Islet precursor cell (in vitro differentiated cells): ENCODE data around the gene DKK3.
"Not testable (repeated sequence)": the region's sequence is repeated elsewhere in the genome, so short reads cannot be mapped to it uniquely, and the experiment has no call there.

Experiments
- DNase-seq: peaks from one replicate; pipeline ENCODE4 v3.0.0-alpha.2; 2018

Gene DKK3

GRCh38 chr11:12007769-12008737 lies at the start of gene DKK3:
DKK3 (minus strand) TSS chr11:12008626; CDS start chr11:12008582, 44 bp downstream.
- DNase-seq = peak; percentile 66

GRCh38 chr11:12057299-12057980 lies 49.0 kb upstream of the DKK3 start:
- peak; percentile 39 for DNase-seq

- no peak for DNase-seq
Observed at GRCh38 chr11:12056119-12056518, 47.7 kb upstream of the DKK3 start.

DNA sequence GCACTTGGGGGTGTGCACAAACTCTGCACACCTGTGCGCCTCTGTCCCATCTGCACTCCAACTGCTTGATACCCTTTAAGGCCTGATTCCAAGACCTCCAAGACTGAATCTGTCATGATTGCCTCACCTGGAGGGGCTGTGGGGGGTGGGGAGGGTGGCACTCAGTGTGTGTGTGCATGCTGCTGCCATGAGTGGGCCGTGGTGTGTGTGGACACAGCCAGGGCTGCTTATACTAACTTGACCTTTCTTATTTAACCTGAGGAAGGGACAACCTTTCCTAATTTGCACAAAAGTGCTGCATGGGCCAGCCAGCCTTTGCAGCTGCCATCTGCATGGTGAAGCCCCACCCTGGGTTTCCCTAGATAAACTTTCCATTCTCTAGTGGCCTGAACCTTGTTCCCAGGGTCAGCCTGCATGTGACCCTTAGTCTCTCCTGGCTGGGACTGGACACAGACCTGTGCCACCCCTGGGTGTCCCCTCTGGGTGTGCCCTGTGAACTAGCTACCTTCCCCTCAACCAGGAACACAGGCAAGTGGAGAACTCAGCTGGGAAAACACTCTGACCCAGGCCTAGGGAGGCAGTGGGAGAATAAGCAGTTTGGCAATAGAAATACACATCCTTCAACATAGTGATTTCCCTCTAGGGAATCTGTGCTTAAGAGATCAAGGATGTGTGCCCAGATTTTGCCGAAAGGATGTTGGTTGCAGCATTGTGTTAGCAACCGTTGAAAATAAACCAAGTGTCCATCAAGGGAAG lies 45.4 kb upstream of the DKK3 start:
- peak; percentile 37 for DNase-seq

GRCh38 chr11:12052676-12053605 lies 44.5 kb upstream of the DKK3 start:
- peak; percentile 87 for DNase-seq

DNA sequence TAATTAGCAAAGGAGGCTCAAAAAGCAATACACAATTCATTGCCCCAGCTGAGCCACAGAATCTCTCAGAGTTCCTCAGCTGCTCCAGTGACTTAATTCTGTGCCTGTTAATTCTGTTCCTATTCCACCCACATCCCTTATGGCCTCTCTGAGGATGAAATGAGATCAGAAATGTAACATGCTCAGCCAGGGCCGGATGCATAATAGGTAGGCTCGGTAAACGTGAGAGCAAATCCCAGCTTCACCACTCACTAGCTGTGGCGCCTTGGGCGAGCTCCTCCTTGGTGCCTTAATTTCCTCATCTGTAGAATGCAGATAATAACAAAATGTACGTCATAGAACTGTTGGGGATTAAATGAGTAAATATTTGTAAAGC lies 42.8 kb upstream of the DKK3 start:
- no peak for DNase-seq

DNA sequence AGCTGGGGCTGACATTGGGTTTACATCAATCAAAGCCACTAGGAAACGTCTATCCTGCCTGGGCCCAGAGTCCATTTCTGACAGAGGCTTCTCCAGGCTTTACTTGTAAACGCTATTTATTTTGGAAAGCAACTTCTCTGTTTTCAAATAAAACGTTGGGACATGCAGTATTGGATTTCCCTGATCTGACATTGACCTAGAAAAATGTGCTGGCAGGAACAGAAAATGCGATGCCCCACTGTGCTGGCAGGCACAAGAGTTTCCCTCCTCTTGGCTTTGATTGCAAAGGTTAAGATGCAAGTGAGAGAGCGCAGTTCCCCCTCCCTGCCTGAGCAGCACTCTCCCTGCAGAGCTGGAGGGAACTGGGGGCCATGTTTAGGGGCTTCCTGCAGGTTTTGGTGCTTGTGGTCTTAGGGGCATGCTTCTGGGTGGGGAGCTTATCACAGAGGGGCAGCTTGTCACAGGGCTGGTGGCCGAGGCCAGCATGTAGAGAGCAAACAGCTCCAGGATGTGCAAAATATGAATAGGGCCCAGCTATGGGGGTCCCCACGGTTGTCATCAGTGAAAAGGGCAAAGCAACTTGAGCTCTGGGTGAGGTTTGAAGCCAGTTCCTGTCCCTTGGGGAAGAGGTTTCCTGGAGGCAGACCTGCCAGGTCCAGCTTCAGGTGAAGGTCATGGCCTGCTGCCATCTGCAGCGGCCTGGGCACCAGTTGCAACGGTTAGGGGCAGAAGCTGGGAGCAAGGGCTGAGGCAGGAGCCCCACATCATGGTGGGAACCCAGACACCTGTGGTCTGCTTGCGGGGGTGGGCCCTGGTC lies 42.3 kb upstream of the DKK3 start:
- DNase-seq = peak; percentile 50

GRCh38 chr11:12048936-12049790 lies 40.7 kb upstream of the DKK3 start:
- peak; percentile 68 for DNase-seq

GRCh38 chr11:12046636-12047236 lies 38.3 kb upstream of the DKK3 start:
- DNase-seq = no peak

DNA sequence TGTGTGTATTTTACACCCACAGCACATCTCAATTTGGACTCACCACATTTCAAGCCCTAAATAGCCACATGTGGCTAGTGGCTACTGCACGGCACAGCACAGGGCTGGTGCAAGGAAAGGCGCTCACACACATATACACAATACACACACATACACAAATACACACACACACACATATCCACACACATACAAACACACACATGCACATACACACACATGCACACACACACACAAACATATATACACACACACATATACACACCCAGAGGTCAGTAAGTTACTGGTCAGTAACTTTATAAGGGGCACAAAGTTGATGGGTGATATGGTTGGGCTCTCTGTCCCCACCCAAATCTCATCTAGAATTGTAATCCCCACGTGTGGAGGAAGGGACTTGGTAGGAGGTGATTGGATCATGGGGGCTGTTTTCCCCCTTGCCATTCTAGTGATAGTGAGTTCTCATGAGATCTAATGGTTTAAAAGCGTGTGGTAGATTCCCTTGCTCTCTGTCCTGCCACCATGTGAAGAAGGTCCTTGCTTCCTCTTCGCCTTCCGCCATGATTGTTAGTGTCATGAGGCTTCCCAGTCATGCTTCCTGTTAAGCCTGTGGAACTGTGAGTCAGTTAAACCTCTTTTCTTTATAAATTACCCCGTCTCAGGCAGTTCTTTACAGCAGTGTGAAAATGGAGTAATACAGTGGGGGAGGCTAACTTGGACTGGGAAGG lies 37.6 kb upstream of the DKK3 start:
- no peak for DNase-seq

- DNase-seq = no peak
Observed at GRCh38 chr11:12044799-12045198, 36.4 kb upstream of the DKK3 start.

GRCh38 chr11:12043959-12044791 lies 35.7 kb upstream of the DKK3 start:
- DNase-seq = peak; percentile 95

DNA sequence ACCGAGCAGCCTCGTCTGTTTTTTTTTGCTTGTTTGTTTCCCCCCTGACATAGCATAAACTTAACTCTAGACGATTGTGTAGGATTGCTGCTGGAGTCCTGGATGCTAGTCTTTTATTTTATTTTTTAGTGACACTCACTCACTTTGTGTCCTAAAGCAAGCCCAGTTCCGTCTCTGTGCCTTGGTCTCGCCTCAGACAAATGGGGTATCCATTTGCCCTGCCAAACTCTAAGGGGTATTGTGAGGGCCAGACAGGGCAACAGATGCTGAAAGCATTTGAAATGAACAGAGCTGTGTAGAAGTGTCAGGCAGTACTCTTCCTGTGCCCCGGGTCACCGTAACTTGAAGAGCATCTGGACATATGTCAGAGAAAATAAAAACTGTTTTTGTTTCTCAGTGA lies 34.8 kb upstream of the DKK3 start:
- DNase-seq = no peak

GRCh38 chr11:12042215-12042676 lies 33.8 kb upstream of the DKK3 start:
- peak; percentile 78 for DNase-seq

DNA sequence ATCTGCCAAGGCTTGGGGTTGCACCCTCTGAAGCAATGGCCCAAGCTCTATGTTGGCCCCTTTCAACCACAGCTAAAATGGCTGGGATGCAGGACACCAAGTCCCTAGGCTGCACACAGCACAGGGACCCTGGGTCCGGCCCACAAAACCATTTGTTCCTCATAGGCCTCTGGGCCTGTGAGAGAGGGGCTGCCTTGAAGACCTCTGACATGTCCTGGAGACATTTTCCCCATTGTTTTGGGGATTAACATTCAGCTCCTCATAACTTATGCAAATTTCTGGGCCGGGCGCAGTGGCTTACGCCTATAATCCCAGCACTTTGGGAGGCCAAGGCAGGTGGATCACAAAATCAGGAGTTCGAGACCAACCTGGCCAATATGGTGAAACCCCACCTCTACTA lies 32.3 kb upstream of the DKK3 start:
- not testable (repeated sequence) for DNase-seq

GRCh38 chr11:12032968-12033367 lies 24.5 kb upstream of the DKK3 start:
- DNase-seq = no peak

DNA sequence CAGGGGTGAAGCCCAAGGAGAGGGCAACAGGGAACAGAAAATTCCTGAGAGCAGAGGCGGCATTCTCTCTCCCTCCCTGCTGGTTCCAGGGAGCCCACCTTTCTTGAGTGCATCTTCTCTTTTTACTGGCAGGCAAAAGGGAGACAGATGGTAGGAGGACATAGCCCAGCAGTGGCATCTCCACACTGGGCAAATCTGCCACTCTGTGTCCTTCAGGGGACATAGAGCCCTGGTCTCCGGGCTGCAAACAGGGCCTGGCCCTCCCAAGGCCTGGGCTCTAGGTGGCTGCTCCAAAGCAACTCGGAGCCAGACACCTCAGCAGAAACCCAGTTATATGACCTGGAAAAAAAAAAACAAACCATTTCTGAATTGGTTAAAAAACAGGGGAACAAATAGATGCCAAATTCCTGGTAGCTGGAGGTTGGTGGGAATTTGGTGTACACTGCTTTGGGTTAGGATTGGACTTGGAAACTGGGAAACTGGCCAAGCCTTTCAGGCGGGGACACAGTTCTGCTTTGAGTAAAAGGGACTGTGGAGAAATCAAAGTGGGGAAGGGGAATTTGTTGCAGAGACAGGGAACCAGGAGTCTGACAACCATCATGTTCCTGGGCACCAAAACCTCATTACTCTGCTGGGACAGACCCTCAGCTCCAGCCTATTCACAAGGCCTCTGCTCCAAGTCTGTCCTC lies 23.6 kb upstream of the DKK3 start:
- no peak for DNase-seq
